Activated T-helper 17 cell treated with anti-CD3 and anti-CD28 coated beads, Interleukin-2, amount 50 U/mL, for 72 hours (primary cell): ENCODE results near the gene SESN3. TPM values are rescaled to one million over a fixed set of nuclear protein-coding genes. Genes with fewer than 3 reads are reported as not detected.
"Not testable (repeated sequence)": the region's sequence is repeated elsewhere in the genome, so short reads cannot be mapped to it uniquely, and the experiment has no call there.

ENCODE experiments used
- ATAC-seq: fragments of 150-1000 bp; cut with Tn5 transposase; replicated peaks from 2 replicates; pipeline ENCODE4 v1.10.0; 2021; ENCODE audit warnings: mild to moderate bottlenecking, moderate library complexity
- H3K27ac Mint-ChIP-seq: one replicate; pipeline ENCODE4 v1.8.0; 2022; ENCODE audit warnings: mixed read lengths
- H3K27me3 Mint-ChIP-seq: one replicate; pipeline ENCODE4 v1.8.0; 2022; ENCODE audit warnings: mixed read lengths
- H3K36me3 Mint-ChIP-seq: one replicate; pipeline ENCODE4 v1.8.0; 2022; ENCODE audit warnings: low read depth, mild to moderate bottlenecking, mixed read lengths
- H3K4me1 Mint-ChIP-seq: one replicate; pipeline ENCODE4 v1.8.0; 2022; ENCODE audit warnings: mixed read lengths
- H3K4me3 Mint-ChIP-seq: one replicate; pipeline ENCODE4 v1.8.0; 2022; ENCODE audit warnings: mild to moderate bottlenecking, mixed read lengths
- H3K9me3 Mint-ChIP-seq: one replicate; pipeline ENCODE4 v1.8.0; 2022; ENCODE audit warnings: mixed read lengths
- total RNA-seq, 2 donors: library from RNA; stranded (reverse); gene quantifications; one replicate each; pipeline ENCODE4 v1.2.3, GENCODE V29; 2022

The SESN3 gene
- total RNA-seq, 2 donors from 2014 or later, result 4.6 to 9.7 TPM

DNA sequence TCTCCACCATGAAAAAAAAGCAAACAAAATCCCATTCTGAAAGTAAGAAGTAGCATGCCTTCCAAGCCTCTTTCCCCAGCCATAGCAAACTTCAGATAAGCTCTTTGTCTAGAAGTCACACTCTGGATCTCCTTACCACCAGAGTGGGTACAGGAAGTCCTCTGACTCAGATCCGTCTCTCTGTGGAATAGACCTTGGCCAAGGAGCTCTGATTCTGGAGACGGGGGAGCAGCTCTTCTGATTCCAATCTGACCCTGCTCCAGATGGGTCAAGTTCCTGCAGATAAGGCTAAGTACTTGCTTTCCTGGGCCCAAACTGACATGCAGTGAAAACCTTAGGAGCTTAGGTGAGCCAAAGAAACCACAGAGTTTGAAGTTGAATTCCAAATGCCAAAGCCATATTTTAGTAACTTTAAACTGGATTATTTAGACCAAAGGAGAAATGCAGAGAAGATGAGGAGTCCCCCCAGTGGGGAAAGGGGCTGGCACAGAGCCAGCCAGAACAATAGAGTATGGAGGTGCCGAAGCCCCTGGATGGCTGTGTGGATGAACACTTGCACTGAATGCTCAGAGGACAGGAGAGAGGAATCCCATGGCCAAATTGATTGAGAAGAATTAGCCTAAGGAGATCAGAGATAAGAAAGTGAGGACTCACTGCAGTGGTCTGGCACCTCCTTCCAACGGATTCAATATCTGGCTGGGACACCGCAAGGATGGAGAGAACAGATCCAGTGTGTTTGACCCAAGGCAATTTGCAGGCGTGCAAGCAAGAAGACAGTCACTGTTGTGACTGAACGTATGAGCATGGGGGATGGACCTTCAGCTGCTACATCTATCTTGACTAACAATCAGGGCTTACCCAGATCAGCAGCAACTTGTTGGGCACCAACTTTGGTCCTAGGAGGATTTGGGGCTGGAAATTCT, 86.4 kb downstream of the SESN3 start:
- Mint-ChIP-seq H3K4me3 (no peak overlapping the region), H3K27ac (no peak overlapping the region), H3K9me3 (no peaks in the 10 kb centered on the region), H3K36me3 (no peaks in the 10 kb centered on the region), H3K4me1 (peaks cover 11% of the 10 kb centered on the region), H3K27me3 (peaks cover 18% of the 10 kb centered on the region)
- ATAC-seq, result peak; percentile 68

DNA sequence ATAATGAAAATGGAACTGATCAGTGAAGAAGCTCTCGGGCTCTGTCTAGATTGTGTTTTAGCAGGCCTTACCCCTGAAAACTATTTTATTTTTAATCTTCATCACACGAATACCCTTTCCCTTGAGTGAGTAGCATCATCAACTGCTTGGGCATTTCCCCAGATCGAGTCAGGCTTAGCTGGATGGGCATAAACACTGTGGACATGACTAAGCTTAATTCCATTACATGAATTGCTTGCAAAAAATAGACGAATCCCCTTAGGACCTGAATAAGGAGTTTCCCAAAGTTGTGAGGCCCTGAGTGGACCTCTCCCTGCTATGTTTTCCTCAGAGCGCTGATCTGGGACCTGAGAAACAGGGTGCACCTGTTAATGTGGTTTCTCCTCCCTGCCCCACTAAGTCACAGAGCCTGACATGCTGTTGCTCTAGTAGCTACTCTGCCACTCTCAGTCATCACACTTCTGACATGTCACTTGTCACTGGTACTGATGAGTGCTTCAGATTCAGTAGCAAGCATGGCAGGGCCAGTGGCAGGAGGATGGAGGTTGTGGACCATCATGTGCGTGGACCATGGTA, 87.8 kb downstream of the SESN3 start:
- Mint-ChIP-seq H3K4me3 (no peak overlapping the region), H3K9me3 (no peaks in the 10 kb centered on the region), H3K4me1 (peaks cover 11% of the 10 kb centered on the region), H3K27ac (no peak overlapping the region), H3K27me3 (peaks cover 18% of the 10 kb centered on the region), H3K36me3 (no peaks in the 10 kb centered on the region)
- peak; percentile 25 for ATAC-seq

DNA sequence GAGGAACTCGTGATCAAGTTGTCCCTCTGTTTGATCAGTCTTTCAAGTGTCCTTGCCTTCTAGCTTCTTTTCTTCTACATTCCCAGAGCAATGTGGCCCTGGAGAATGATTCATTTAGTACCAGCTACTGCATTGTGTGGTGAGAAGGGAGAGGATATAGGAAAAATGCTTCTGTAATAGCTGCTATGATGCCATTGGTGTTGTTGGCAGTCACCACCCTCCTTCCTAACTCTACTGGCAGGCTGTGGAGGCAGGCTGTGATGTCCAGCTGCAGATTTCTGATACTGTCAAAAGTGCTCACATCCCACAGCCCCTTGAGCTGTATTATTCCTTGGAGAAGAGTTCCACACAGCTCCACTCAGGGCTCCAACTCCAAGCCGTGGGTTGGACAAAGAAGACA, 88.6 kb downstream of the SESN3 start:
- Mint-ChIP-seq H3K4me3 (no peak overlapping the region), H3K27ac (no peak overlapping the region), H3K27me3 (peaks cover 18% of the 10 kb centered on the region), H3K36me3 (no peaks in the 10 kb centered on the region), H3K4me1 (peaks cover 10% of the 10 kb centered on the region), H3K9me3 (no peaks in the 10 kb centered on the region)
- ATAC-seq, result no peak

DNA sequence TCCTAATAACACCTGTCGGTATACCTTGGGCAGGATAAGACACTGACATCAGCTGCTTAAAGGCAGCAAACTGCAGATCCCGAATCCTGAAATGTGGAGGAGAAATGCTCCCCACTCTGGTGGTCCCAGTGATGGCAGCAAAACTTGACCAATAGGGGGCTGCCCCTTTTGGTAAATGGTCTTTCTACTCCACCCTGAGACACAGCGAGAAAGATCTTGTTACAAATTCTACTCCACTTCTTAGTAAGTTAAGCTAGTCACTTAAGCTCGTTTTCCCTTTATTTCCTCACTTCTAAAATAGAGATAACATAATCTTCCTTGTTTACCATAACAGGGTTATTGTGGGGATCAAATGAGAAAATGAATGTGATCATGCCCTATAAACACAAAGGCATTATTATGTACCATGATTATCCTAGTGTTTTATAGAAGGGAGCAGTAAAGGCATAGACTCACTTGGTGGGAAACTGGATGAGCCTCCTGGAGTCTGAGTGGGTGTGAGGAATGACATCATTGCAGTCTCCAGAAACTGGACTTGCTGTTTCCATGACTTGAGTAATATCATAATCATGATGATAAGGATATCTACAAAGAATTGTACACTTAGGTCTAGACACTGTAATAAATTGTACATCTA, 90.5 kb downstream of the SESN3 start:
- Mint-ChIP-seq H3K27me3 (peaks cover 14% of the 10 kb centered on the region), H3K9me3 (no peaks in the 10 kb centered on the region), H3K4me1 (peaks cover 11% of the 10 kb centered on the region), H3K36me3 (no peaks in the 10 kb centered on the region), H3K27ac (no peak overlapping the region), H3K4me3 (no peak overlapping the region)
- ATAC-seq, result peak; percentile 29

DNA sequence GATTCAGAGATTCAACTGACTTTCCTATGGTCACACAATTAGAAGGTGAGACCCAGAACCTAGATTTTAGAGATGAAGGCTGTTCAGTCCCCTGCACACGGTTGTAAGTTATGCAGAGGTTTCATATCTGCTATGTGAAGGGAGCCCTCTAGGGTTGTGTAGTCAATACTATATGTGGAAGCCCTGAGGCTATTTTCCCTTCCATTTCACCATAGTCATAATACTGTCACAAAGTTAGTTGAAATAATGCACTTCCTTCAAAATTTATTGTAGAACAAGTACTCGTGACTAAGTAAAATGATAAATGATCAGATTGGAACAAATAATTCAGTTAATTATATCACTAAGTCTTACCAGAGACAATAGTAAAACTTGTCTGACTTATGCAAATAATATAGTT, 92.6 kb downstream of the SESN3 start:
- ATAC-seq, result peak; percentile 52
- H3K4me1 Mint-ChIP-seq, result peaks cover 4% of the 10 kb centered on the region
- peaks cover 4% of the 10 kb centered on the region for H3K27me3 Mint-ChIP-seq
- H3K4me3 Mint-ChIP-seq, result no peak overlapping the region
- H3K9me3 Mint-ChIP-seq, result no peaks in the 10 kb centered on the region
- no peak overlapping the region for H3K27ac Mint-ChIP-seq
- no peaks in the 10 kb centered on the region for H3K36me3 Mint-ChIP-seq

DNA sequence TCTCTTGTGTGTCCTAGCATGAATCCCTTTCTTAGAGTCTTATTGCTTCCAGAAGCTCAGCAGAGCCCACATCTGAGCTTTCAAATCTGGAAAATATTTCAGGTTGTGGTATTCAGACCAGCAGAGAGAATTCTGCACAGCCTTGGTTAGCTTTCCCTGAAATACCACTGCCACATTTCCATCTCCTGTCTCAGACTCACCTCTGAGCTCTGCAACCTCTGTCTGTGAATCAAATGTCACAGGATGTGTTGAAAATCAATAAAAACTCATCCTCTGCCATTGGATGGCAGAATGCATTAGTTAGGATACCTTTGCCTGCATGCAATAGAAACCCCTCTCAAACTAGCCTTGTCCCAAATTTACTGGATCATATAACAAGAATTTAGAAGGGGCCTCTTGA, 93.7 kb downstream of the SESN3 start:
- ATAC-seq, result no peak
- peaks cover 4% of the 10 kb centered on the region for H3K27me3 Mint-ChIP-seq
- H3K36me3 Mint-ChIP-seq, result no peaks in the 10 kb centered on the region
- H3K9me3 Mint-ChIP-seq, result no peaks in the 10 kb centered on the region
- H3K4me3 Mint-ChIP-seq, result no peak overlapping the region
- peaks cover 4% of the 10 kb centered on the region for H3K4me1 Mint-ChIP-seq
- no peak overlapping the region for H3K27ac Mint-ChIP-seq

DNA sequence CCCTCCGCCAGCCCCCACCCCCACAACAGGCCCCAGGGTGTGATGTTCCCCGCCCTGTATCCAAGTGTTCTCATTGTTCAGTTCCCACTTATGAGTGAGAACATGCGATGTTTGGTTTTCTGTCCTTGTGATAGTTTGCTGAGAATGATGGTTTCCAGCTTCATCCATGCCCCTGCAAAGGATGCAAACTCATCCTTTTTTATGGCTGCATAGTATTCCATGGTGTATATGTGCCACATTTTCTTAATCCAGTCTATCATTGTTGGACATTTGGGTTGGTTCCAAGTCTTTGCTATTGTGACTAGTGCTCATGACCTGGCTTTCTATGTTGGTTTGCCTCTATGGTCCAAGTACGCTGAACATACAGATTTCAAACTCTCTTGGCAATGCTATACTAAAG, 94.3 kb downstream of the SESN3 start:
- H3K36me3 Mint-ChIP-seq, H3K27me3 Mint-ChIP-seq, H3K9me3 Mint-ChIP-seq, H3K4me1 Mint-ChIP-seq, H3K27ac Mint-ChIP-seq, H3K4me3 Mint-ChIP-seq, ATAC-seq: not testable (repeated sequence)

DNA sequence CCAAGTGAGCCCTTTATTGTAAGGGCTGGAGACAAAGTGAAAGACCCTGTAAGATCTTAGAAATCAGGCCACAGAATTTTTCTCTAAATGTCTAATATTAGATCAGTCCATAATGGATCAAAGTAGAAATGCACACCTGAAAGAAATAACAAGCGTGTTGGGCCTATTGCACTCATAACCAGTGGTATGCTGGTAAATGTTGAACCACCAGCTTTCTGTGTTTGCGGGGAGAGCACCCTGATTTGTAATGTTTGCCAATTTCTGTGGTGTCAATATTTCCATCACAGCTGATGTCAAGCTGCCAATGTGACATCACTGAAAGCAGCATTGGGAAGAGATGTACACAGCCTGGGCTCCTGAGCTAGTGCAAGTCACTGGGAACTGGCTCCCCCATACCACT, 95.1 kb downstream of the SESN3 start:
- Mint-ChIP-seq H3K27ac (peak overlapping the region; percentile 25), H3K4me3 (no peak overlapping the region), H3K27me3 (peaks cover 4% of the 10 kb centered on the region), H3K4me1 (peaks cover 4% of the 10 kb centered on the region), H3K9me3 (no peaks in the 10 kb centered on the region), H3K36me3 (no peaks in the 10 kb centered on the region)
- ATAC-seq, result peak; percentile 51

DNA sequence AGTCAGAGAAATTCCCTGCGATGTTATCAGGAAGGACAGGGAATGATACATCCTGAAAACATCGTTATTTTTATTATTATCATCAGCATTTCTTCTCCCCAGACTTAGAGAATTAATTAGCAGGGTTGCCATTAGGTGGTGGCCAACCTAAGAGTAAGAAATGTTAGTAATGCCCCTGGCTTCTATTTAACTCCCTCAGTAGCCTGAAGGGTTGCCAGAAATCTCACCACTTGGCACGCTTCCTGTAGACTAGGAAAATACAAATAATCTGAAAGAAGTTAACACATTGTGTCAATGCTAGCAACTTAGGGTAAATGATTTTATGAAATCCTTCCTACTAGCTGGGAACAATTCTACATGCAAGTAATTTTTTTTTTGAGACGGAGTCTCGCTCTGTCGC, 95.8 kb downstream of the SESN3 start:
- Mint-ChIP-seq H3K9me3 (no peaks in the 10 kb centered on the region), H3K4me3 (no peak overlapping the region), H3K36me3 (peaks cover 2% of the 10 kb centered on the region), H3K27ac (no peak overlapping the region), H3K4me1 (peaks cover 4% of the 10 kb centered on the region), H3K27me3 (peaks cover 1% of the 10 kb centered on the region)
- no peak for ATAC-seq

DNA sequence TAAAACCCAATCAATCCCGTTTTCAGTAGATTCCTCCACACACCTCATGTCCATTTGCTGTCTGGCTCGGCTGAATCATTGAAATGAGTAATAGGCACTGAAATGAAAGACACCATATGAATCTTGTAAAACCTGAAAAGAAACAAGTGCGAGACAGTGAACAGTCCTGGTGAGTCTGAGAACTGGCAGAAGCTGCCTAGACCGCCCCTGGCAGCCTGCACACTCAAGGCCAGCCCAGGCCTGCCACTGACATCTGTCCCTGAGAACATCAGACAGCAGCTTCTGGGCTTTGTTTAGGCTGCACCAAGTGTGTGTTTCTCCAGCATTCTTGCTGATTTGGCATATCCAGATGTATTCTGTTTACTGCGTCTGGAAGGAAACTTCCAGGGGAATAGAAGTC, 96.5 kb downstream of the SESN3 start:
- no peak overlapping the region for H3K27ac Mint-ChIP-seq
- no peaks in the 10 kb centered on the region for H3K9me3 Mint-ChIP-seq

DNA sequence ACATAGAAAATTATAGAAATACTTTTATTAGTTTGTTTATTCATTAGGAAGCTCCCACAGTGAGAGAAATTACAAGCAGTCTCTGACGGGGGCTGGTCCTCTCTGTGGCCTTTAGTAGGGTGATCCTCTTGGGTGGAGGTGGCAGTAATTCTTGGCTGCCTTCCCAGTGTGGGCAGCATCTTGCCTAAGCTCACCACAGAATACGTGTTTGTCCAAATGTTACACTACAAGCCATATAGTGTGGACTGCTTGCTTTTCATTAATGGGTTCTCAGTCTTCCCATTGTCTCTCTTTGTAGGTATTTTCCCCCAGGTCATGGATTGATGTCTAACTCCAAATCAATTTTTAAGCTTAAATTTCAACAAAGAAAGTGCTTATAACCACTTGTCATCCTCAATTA, 98.0 kb downstream of the SESN3 start:
- peaks cover 22% of the 10 kb centered on the region for H3K36me3 Mint-ChIP-seq
- H3K4me3 Mint-ChIP-seq, result no peak overlapping the region
- peaks cover 4% of the 10 kb centered on the region for H3K4me1 Mint-ChIP-seq
- H3K27me3 Mint-ChIP-seq, result no peaks in the 10 kb centered on the region
- no peak overlapping the region for H3K27ac Mint-ChIP-seq
- no peaks in the 10 kb centered on the region for H3K9me3 Mint-ChIP-seq
- no peak for ATAC-seq

More for the DNA sequence above, 96.5 kb downstream of the SESN3 start:
- peaks cover 9% of the 10 kb centered on the region for H3K36me3 Mint-ChIP-seq
- H3K4me3 Mint-ChIP-seq, result no peak overlapping the region
- peak; percentile 79 for ATAC-seq
- H3K4me1 Mint-ChIP-seq, result peaks cover 4% of the 10 kb centered on the region
- no peaks in the 10 kb centered on the region for H3K27me3 Mint-ChIP-seq

DNA sequence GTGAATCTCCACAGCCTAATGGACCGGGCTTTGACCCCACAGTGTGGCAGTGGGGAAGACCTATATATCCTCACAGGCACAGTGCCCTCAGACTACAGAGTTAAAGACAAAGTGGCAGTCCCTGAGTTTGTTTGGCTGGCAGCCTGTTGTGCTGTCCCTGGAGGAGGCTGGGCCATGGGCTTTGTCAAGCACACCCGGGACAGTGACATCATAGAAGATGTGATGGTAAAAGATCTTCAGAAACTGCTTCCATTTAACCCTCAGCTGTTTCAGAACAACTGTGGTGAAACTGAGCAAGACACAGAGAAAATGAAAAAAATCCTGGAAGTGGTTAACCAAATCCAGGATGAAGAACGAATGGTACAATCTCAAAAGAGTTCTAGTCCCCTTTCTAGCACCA, 102.4 kb downstream of the SESN3 start:
- Mint-ChIP-seq H3K27ac (peak overlapping the region; percentile 43), H3K36me3 (peaks cover 24% of the 10 kb centered on the region), H3K9me3 (no peaks in the 10 kb centered on the region), H3K4me3 (no peak overlapping the region), H3K4me1 (no peaks in the 10 kb centered on the region), H3K27me3 (no peaks in the 10 kb centered on the region)
- ATAC-seq, result peak; percentile 69

DNA sequence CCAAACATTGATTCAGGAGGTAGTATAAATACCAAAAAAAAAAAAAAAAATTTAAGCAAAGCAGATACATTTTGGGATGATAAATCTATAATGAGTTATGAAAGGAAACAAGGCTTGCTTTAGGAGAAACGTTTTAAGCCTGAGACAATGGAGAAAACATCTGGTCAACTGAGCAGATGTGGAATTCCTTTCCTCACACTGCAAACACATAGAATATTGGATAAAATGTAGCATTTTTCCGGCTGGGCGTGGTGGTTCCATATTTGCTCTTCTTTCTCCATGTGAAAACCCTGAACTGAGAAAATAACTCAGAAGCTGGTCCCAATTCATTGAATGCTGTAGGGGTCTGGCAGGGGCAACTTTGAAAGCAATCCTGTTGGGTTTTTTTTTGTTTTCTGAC, 107.4 kb downstream of the SESN3 start:
- Mint-ChIP-seq H3K27ac (no peak overlapping the region), H3K4me1 (peaks cover 9% of the 10 kb centered on the region), H3K36me3 (peaks cover 8% of the 10 kb centered on the region), H3K9me3 (peaks cover under 1% of the 10 kb centered on the region), H3K4me3 (no peak overlapping the region), H3K27me3 (no peaks in the 10 kb centered on the region)
- no peak for ATAC-seq

DNA sequence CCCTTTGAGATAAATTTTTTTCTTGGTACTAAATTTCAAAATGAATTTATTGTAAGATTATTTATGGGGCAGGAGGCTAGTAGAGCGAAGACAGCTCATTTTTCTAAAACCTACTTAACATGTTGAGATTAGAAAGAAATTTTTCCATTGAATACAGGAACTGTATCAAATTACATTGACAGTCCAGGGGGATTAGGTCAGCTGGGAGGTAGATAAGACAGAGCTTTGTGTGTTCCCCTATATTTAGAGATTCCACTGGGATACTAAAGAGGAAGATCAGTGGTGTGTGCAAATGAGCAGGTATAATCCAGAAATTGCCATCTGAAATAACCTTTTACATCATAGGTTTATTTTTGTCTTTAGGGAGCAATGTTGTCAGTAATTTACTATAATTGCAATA, 109.3 kb downstream of the SESN3 start:
- Mint-ChIP-seq H3K4me1 (peaks cover 11% of the 10 kb centered on the region), H3K36me3 (no peaks in the 10 kb centered on the region), H3K4me3 (no peak overlapping the region), H3K9me3 (peaks cover 4% of the 10 kb centered on the region), H3K27me3 (no peaks in the 10 kb centered on the region), H3K27ac (no peak overlapping the region)
- no peak for ATAC-seq
